Measurements from ENCODE around the gene LUZP2. TPM values are rescaled to one million over a fixed set of nuclear protein-coding genes. Genes with fewer than 3 reads are reported as not detected.

The LUZP2 gene
- polyA plus RNA-seq, 1 of the 3 experiments (the other 2 are of a cell fraction): 0.03 TPM

- no peak overlapping the region for H3K9ac ChIP-seq
- no peak overlapping the region for H3K4me2 ChIP-seq
- no peaks in the 10 kb centered on the region for H3K9me2 ChIP-seq
- H3F3A ChIP-seq (replicated peaks; ENCODE audit: insufficient read depth): no peaks in the 10 kb centered on the region
- H3K27me3 ChIP-seq (ENCODE audit: insufficient read depth): no peaks in the 10 kb centered on the region
- ChIA-PET CTCF (no interaction called here), POLR2A (no interaction called here)
- H3K4me3 ChIP-seq (ENCODE audit: low read depth in 2 of 2, low read length in 1 of 2): no peak overlapping the region
- no peaks in the 10 kb centered on the region for H3K36me3 ChIP-seq (replicated peaks in 1 of 2; ENCODE audit: control insufficient read depth in 1 of 2, insufficient read depth in 2 of 2, low read length in 1 of 2)
- DNase-seq: no peak
- H2AFZ ChIP-seq (ENCODE audit: low read depth): no peak overlapping the region
- no peak overlapping the region for H3K27ac ChIP-seq (ENCODE audit: low read depth in 2 of 2, low read length in 1 of 2)
- H3K4me1 ChIP-seq (ENCODE audit: control insufficient read depth in 1 of 2, insufficient read depth in 2 of 2, low read depth in 1 of 2, low read length in 1 of 2): no peaks in the 10 kb centered on the region
- no peaks in the 10 kb centered on the region for H3K9me3 ChIP-seq
- H3K79me2 ChIP-seq (ENCODE audit: insufficient read depth): no peaks in the 10 kb centered on the region
- 48% methylated on average over 2 of the region's 9 CpGs for WGBS (ENCODE audit: low lambda C conversion rate)
- H4K20me1 ChIP-seq (ENCODE audit: insufficient read depth): no peaks in the 10 kb centered on the region
- TF ChIP-seq RXRA (IDR thresholded peaks at IDR 0.05; ENCODE audit: borderline replicate concordance, low read depth) (no peak), FOXJ3 (CRISPR knock-in tag; IDR thresholded peaks at IDR 0.05) (no peak), ZBTB33 (IDR thresholded peaks at IDR 0.05; ENCODE audit: borderline replicate concordance, low read depth) (no peak), POLR2AphosphoS5 (IDR thresholded peaks at IDR 0.05; ENCODE audit: low read depth, low read length) (no peak), CHD2 (IDR thresholded peaks at IDR 0.05; ENCODE audit: low read length, partially characterized antibody) (no peak), SMC3 (IDR thresholded peaks at IDR 0.05; ENCODE audit: low read depth, low read length) (no peak), MEF2A (IDR thresholded peaks at IDR 0.05; ENCODE audit: borderline replicate concordance, low read depth) (no peak)
Observed at GRCh38 chr11:24859801-24860300, 363.0 kb downstream of the LUZP2 start.

GRCh38 chr11:24861440-24861839 lies 364.6 kb downstream of the LUZP2 start:
- POLR2A ChIA-PET: no interaction called here
- 62% methylated on average over 6 of the region's 6 CpGs for WGBS (ENCODE audit: low lambda C conversion rate)
- H3F3A ChIP-seq (replicated peaks; ENCODE audit: insufficient read depth): no peaks in the 10 kb centered on the region
- TF ChIP-seq YY1 (IDR thresholded peaks at IDR 0.05; ENCODE audit: low read depth) (no peak), RXRA (IDR thresholded peaks at IDR 0.05; ENCODE audit: borderline replicate concordance, low read depth) (no peak), GATA2 (CRISPR knock-in tag; IDR thresholded peaks at IDR 0.05) (no peak), EZH2phosphoT487 (IDR thresholded peaks at IDR 0.05; ENCODE audit: borderline replicate concordance, low read depth) (no peak), RFX5 (IDR thresholded peaks at IDR 0.05; ENCODE audit: low read length) (no peak), FOSL2 (IDR thresholded peaks at IDR 0.05; ENCODE audit: borderline replicate concordance, low read depth) (no peak), NRF1 (IDR thresholded peaks at IDR 0.05; ENCODE audit: low read depth, low read length) (no peak), RCOR1 (IDR thresholded peaks at IDR 0.05; ENCODE audit: low read length) (no peak), CHD2 (IDR thresholded peaks at IDR 0.05; ENCODE audit: low read length, partially characterized antibody) (no peak), TEAD4 (IDR thresholded peaks at IDR 0.05; ENCODE audit: borderline replicate concordance, insufficient read depth) (no peak), USF1 (IDR thresholded peaks at IDR 0.05; ENCODE audit: borderline replicate concordance, low read depth) (no peak), FOXM1 (IDR thresholded peaks at IDR 0.05; ENCODE audit: low read depth) (no peak), MAX (IDR thresholded peaks at IDR 0.05; ENCODE audit: low read depth) (no peak), IRF3 (IDR thresholded peaks at IDR 0.05; ENCODE audit: low read depth, low read length) (no peak), MEF2A (IDR thresholded peaks at IDR 0.05; ENCODE audit: borderline replicate concordance, low read depth) (no peak), NFIC (IDR thresholded peaks at IDR 0.05; ENCODE audit: borderline replicate concordance) (no peak), TAF1 (IDR thresholded peaks at IDR 0.05; ENCODE audit: borderline replicate concordance, low read depth, low read length) (no peak), TCF12 (IDR thresholded peaks at IDR 0.05) (no peak), PBX3 (IDR thresholded peaks at IDR 0.05) (no peak)

More at GRCh38 chr11:24861440-24861839, 364.6 kb downstream of the LUZP2 start:
- Histone ChIP-seq H3K27me3 (ENCODE audit: insufficient read depth) (no peaks in the 10 kb centered on the region), H3K9ac (no peak overlapping the region), H4K20me1 (ENCODE audit: insufficient read depth) (no peaks in the 10 kb centered on the region), H3K4me3 (ENCODE audit: low read depth in 2 of 2, low read length in 1 of 2) (no peak overlapping the region), H3K4me1 (ENCODE audit: control insufficient read depth in 1 of 2, insufficient read depth in 2 of 2, low read depth in 1 of 2, low read length in 1 of 2) (no peaks in the 10 kb centered on the region), H3K4me2 (no peak overlapping the region), H2AFZ (ENCODE audit: low read depth) (no peak overlapping the region), H3K9me2 (no peaks in the 10 kb centered on the region), H3K27ac (ENCODE audit: low read depth in 2 of 2, low read length in 1 of 2) (no peak overlapping the region), H3K36me3 (replicated peaks in 1 of 2; ENCODE audit: control insufficient read depth in 1 of 2, insufficient read depth in 2 of 2, low read length in 1 of 2) (no peaks in the 10 kb centered on the region), H3K9me3 (no peaks in the 10 kb centered on the region), H3K79me2 (ENCODE audit: insufficient read depth) (no peaks in the 10 kb centered on the region)
- no peak for DNase-seq
- CTCF ChIA-PET: no interaction called here

All from SK-N-SH (cell line).